Lower leg skin (tissue), 3 donors: Measurements from ENCODE around the gene NFE2L2.

Source experiments
- CTCF ChIP-seq, 3 donors: fragments of 450-650 bp; IDR thresholded peaks; one replicate each; pipeline ENCODE4 v1.5.1; 2016; ENCODE audit warnings: antibody characterized with exemption in 3 of 3, mild to moderate bottlenecking in 3 of 3, moderate library complexity in 2 of 3
- POLR2A ChIP-seq, 2 donors: fragments of 450-650 bp; IDR thresholded peaks; one replicate each; pipeline ENCODE4 v1.6.1; 2016 to 2017; ENCODE audit warnings: antibody characterized with exemption in 2 of 2, mild to moderate bottlenecking in 1 of 2, moderate library complexity in 1 of 2

DNA sequence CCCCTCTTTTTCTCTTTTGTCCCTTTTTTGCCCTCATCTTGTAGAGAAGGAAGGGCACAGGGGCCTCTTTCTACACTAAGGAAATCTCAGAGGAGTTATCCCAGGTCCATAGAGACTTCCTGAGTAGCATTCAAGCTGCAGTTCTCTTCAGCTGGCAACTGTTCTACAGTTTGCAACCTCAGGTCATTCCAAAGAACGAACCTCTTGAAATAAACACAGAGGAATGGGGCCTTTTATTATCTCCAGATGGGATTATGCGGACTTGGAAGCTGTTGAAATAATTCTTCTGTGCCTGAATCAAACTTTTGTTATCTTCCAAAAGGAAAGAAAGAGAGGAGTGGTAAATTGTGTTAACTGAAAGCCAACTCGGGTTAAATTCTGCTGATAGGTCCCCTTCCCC is 31.0 kb upstream of the NFE2L2 start:
- TF ChIP-seq CTCF (IDR thresholded peaks at IDR 0.05): no peak
- no peak for TF ChIP-seq POLR2A (IDR thresholded peaks at IDR 0.05)
